C1 segment of cervical spinal cord (tissue), 14 donors: Measurements from ENCODE around the gene CCDC7.
"Not testable (repeated sequence)": the region's sequence is repeated elsewhere in the genome, so short reads cannot be mapped to it uniquely, and the experiment has no call there.

ENCODE experiments used
- DNase-seq, 14 donors: peaks; one replicate each; lab custom pipeline; 2025; lab: John Stamatoyannopoulos, UW

The CCDC7 gene

DNA sequence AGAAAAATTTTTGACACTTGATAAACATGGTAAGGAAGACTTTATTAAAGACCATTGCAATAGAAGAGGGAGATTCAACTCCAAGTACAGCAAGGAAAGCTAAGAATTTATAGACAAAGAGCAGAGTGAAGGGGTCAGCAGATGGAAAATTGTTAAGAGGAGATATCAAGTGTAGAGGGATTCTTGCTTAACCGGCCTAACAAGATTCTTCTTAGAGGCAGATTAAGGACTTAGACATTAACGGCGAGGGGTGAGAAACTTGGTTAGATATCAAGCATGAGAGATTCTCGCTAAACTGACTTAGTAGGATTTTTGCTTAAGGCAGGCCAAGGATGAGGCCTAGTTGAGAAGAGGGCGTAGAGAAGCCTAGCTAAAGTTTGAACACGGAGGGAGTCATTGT lies 436.1 kb downstream of the CCDC7 start:
- no peak for DNase-seq

DNA sequence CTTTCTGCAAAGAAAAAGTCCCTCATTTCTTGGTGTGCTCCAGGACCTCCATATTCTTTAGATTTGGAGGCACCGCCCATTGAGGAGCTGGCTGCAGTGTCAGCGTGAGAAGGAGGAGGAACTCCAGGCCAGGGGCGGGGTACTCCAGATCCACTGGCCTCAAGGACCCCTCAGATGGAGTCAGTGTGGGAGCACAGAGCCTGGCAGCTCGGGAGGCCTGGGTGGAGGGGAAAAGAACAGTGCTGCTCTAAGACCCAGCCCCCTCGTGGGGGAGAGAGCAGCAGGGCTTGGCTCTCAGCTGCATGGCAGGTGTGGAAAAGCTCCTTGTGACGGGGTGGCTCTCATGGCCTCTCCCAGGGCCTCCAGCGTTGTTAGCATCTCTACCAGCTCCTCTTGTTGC lies 441.5 kb downstream of the CCDC7 start:
- no peak for DNase-seq

DNA sequence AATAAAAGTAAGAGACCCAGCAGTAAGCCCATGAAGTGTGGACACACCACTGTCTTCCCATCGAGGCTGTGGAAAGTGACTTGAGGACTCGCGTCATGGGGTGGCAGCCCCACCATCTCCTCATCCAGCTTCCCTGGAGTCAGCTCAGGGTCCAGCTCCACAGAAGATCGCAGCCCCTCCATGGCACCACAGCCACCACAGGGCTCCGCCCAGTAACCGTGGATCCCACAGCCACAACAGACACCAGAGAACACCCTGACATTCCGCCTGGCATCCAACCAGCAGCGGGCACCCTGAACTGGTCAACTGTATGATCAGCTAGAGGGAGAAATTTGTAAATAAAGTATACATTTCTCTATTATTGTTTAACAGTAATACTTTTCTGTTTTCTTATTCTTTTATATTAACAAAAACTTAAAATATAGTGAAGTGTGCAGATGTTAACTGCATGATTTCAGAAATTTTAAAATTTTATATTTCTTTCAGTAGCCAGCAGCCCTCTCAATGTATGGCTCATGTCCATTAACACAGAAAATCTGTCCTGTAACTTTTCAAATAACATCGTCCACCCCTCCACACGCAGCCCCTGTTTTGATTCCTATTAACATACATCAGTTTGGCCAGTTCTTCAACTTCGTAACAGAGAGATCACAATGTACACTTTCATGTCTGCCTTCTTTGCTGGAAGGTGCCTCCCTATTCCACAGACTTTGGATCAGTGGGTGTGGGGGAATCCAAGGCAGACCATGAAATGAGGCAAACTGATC lies 442.4 kb downstream of the CCDC7 start:
- DNase-seq: no peak

DNA sequence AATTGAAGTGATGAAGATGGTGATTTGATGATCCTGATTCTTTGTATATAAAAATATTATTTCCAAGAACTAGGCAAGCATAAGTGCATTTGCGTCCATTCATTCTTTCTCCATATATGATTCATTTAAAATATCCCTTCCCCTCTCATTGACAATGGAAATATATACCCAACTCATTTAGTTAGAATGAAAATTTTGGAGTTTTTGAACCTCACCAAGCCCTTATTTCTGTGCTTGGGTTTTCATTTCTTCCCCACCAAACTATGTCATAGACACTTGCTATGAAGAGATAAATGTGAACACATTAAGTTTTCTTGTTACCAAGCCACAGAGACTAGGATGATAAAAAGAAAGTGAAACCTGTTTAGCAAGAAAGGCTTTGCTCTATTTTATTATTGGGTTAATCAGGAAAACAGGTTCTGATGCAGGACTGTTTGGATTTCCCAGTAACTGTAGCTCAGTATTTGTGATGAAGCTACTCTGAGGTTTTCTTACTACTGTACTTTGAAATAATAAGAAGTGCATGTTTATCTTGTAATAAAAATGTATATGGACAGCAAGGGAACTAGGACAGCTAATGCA lies 443.8 kb downstream of the CCDC7 start:
- DNase-seq: no peak

DNA sequence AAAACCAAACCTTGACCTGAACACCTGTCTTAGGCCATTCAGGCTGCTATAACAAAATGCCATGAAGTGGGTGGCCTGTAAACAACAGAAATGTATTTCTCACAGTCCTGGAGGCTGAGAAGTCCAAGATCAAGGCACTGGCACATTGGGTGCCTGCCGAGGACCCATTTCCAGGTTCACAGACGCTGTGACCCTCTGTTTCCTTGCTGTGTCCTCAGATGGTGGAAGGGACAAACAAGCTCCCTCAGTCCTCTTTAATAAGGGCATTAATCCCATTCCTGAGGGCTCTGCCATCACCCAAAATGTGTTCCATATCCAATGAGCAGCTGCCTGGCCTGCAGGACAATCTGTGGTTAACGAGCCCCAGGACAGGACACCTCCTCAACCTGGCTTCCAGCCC lies 444.5 kb downstream of the CCDC7 start:
- DNase-seq: no peak

DNA sequence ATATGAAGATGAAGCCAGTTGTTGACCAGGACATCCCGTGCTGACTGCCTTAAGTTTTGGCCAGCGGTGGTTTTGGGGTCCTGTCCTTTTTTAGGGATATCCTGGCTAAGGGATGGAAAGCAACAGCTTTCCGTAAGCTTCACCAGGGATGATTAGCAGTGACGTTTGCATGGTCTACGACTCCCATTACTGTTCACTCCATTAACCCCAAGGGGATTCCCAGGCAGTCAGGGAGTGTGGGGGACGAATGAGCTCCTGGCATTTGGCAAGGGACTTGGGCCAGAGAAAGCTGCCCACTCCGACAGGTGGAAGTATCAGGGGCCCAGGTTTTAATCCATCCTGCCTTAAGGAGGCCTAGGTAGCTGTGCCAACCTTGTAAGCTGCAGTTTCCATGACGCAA lies 445.3 kb downstream of the CCDC7 start:
- no peak for DNase-seq

DNA sequence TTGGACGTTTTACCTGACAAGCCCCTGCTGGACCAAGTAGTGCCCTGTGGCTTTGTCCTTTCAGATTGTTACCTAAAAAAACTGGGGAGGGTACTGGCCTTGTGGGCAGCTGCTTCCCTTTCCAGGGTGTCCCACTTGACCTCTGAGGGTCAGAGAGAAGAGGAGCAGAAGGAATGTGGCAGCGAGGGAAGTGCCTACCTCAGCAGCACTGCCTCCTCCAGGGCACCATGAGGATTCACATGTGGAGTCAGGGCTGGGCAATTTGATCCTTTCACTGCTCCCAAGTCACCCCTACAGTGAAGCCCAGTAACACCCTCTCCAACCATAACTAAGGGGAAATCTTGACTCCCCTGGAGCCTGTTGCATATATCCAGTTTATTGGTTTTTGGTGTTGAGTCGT lies 447.5 kb downstream of the CCDC7 start:
- DNase-seq: no peak

DNA sequence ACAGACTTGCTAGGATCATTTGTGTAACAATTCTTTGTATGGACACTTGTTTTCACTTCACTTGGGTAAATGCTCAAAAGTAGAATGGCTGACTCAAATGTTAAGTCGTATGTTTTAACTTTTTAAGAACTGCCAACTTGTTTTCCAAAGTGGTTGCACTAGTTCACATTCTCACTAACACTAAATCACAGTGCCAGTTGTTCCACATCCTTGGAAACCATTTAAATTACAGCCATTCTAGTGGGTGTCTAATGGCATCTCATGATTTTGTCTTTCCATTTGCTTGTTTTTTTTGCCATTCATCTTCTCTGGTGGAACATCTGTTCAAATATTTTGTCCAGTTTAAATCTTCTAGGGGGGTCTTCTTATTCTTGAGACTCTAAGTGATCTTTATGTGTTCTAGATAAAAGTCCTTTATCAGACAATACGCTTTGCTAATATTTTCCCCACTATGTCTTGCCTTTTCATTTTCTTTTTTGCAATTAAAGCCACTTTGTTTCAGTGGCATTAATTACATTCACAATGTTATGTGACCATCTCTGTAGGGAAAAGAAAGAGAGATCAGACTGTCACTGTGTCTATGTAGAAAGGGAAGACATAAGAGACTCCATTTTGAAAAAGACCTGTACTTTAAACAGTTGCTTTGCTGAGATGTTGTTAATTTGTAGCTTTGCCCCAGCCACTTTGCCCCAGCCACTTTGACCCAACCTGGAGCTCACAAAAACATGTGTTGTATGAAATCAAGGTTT lies 448.1 kb downstream of the CCDC7 start:
- no peak for DNase-seq

DNA sequence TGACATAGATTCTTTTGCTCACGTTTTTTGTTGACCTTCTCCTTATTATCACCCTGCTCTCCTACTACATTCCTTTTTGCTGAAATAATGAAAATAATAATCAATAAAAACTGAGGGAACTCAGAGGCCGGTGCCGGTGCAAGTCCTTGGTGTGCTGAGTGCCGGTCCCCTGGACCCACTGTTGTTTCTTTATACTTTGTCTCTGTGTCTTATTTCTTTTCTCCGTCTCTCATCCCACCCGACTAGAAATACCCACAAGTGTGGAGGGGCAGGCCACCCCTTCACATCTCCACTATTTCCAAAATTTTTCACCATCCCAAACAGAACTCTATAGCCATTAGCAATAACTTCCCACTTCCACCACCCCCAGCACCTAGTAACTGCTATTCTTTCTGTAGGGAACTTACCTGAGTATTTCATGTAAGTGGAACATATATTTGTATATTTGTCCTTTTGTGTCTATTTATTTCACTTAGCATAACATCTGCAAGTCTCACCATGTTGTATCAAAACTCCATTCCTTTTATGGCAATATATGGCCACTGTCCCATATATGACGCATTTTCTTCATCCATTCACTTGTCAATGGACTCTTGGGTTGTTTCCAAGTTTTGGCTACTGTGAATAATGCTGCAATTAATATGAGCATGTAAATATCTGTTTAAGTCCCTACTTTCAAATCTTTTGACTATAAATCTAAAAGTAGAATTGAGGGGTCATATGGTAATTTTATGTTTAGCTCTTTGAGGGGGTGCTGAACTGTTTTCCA lies 449.4 kb downstream of the CCDC7 start:
- not testable (repeated sequence) for DNase-seq

DNA sequence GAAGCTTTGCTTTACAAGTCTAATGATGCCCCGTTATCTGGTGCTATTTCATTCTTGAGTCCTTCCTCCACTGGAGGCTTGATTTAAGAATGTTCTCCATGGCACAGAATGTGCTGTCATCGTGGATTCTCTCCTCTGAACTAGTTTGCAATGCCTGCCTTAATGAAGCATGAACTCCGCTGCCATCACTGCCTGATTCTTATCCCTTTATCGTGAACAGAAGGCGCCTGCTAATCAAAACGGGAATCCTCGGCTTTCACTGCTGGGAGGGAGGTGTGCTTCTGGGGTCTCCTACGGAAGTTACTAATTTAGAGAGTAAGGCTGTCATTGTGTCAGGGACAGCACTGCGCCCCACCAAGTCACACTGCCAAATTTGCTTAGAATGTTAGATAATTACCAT lies 455.9 kb downstream of the CCDC7 start:
- no peak for DNase-seq

DNA sequence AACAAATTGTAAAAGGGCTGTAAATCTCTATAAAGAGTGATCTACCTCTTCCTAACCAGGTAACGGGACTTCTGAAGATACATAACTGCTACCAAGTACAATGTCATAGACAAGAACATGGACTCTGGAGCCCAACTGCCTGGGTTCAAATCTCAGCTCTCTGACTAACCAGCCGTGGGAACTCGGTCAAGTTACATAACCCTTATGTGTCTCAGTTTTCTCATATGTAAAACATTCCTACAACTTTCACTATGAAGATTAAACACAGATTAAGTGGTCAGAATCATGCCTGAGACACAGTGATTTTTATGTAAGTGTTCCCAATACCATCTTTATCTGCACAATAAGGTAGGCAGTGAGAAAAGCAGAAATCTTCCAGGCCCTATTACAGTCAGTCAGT lies 459.5 kb downstream of the CCDC7 start:
- DNase-seq: no peak

DNA sequence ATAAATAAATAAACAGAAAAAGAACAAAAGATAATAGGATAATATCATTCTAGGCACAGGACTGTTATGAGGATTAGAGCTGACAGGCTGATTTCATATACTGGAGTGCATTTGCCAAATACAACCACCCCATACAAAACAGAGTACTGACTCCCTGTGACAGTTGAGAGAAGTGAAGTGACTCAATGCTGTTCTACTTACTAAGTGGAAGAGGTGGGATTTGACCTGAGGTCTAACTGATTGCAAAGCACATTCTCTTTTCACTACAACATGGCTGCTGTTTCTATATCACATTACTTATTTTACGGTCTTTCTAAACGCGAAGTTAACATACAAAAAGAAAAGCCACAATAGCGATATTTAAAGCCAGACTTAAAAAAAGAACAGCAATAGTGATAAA lies 460.7 kb downstream of the CCDC7 start:
- DNase-seq: no peak

DNA sequence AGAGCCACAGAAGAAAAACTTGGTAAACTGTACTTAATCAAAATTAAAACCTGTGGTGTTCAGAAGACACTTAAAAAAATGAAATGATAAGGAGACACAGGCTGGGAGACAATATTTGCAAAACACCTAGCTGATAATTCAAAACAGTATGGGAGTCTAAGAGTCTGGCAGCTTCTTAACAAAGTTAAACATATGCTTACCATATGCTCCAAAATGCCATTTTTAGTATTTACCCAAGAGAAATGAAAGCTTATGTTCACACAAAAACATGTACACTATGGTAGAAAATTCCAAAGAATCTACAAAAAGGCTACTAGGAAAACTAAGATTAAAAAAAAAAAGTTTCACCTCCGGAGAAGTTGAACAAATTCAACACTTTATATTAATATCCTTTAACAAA lies 463.5 kb downstream of the CCDC7 start:
- no peak for DNase-seq

DNA sequence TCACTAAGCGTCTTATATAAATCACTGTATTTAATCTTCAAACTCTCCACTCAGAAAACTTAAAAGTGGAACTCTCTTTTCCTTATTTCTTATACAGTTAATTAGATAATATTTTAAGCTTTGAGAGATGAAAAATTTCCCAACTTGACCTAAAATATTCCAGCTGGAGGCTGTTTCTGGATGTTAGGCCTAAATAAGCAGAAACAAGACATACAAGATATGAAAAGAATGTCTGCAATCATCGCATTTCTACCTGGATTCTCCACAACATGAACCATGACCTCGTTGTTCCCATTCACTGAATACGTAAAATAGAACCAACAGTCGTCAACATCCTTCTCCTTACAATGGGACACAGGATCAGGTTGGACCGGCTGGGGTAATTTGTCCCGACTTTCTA lies 464.0 kb downstream of the CCDC7 start:
- not testable (repeated sequence) for DNase-seq

DNA sequence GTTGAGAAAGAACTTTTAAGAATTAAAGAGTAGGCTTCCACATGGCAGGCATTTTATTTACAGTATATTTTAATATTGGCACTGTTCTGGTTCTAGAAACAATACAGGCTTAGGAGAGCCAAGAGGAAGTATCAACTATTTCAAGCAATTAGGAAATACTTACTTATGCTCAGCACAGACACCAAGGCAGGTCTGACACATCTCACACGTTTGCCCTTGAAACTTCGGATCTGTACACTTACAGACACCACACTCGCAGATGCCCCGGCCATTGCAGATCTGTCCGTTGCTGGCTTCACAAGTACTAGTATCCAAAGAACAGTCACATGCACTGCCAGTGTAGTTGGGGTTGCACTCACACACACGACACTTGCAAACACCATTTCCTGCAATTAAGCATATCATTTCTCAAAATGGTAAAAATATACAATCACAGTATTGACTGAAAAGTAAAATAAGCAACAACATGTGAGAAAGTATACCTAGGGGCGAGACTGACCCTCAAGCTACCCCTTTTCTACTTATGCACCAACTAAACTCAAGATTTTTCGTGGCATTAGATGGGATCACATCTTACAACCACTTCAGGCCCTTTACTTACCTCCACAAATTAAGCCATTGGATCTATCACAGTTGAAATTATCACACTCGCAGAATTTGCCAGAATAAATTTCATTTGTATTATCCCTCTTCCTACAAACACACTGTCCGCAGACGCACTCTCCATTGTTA lies 465.5 kb downstream of the CCDC7 start:
- DNase-seq: no peak

DNA sequence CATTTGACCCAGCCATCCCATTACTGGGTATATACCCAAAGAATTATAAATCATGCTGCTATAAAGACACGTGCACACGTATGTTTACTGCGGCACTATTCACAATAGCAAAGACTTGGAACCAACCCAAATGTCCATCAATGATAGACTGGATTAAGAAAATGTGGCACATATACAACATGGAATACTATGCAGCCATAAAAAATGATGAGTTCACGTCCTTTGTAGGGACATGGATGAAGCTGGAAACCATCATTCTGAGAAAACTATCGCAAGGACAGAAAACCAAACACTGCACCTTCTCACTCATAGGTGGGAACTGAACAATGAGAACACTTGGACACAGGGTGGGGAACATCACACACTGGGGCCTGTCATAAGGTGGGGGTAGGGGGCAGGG lies 471.9 kb downstream of the CCDC7 start:
- not testable (repeated sequence) for DNase-seq

DNA sequence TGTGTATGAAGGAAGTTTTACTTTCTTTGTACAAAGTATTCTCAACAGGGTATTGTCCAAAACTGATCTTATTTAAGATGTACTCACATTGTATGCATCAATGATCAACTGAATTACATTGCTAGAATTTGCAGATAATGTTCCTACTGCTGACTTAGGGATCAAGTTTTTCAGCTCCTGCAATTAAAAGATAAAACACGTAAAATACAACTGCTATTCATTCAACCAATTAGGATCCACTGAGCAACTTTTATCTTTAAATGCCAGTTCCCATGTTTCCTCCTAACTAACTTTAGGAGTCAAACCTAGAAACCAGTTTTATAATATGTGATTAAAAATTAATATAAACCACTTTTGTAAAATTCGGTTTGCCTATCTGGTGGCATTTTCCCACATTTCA lies 476.2 kb downstream of the CCDC7 start:
- no peak for DNase-seq

DNA sequence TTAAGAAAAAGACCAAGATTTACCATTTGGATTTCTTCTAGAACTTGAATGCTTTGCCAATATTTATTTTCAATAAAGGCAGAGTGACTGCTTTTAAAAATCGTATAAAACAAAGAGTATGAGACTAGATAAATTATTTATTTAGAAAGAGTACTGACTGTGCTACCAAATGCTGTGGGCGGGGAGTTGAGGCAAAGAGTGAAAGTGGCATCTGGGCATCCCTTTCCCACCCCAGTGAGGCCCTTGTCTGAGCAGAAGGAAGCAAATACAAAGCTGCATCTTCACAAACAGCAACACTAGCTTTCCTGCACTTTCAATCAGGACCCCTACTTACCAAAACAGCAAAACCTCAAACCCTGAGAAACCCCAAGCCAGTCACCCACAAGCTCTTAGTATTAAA lies 477.2 kb downstream of the CCDC7 start:
- DNase-seq: no peak

DNA sequence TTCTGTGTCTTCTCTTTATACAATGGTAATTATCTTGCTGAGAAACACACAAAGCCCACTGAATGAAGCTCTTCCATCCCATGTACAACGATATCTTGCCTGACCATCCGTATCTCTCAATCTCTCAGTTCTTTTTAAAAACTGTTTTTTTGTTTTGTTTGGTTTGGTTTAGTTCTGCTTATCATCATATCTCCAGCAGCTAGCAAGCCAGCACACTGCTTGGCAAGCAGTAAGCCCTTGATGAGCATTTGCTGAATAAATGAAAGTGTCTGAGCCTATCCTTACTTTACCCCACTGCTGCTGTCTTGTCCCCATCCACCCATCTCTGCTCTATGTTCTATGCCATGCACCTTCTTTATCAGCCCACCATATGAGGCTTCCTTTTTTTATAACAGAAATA lies 477.9 kb downstream of the CCDC7 start:
- no peak for DNase-seq
